Keratinocyte (primary cell): ENCODE measurements around the gene ATG2B. TPM values are rescaled to one million over a fixed set of nuclear protein-coding genes. Genes with fewer than 3 reads are reported as not detected.
A peak's percentile ranks its signal among the peaks of the same experiment; 100 is the strongest.

Experiments
- DNase-seq: peaks from one replicate; pipeline ENCODE4 v3.0.0-alpha.2; 2011; ENCODE audit warnings: low read depth, missing footprints, low spot score
- FAIRE-seq: peaks from 2 replicates; lab custom pipeline; 2011; peaks lifted over from hg19 to GRCh38; lab: Jason Lieb, UNC
- H2AFZ ChIP-seq: 2 replicates; pipeline ENCODE4 v1.6.0; 2012; ENCODE audit warnings: low read length, control low read depth, inconsistent platforms; ENCODE audit not compliant: control insufficient read depth
- H3K27ac ChIP-seq: 2 replicates; pipeline ENCODE4 v1.5.1; 2011; ENCODE audit warnings: low read length; ENCODE audit not compliant: control insufficient read depth, insufficient read depth
- H3K27me3 ChIP-seq: 3 replicates; pipeline ENCODE4 v1.6.0; 2011; ENCODE audit warnings: low read length; ENCODE audit not compliant: control insufficient read depth, insufficient read depth; ENCODE audit errors: extremely low read depth
- H3K36me3 ChIP-seq, 2 experiments: 2 replicates in 1 of 2; 3 replicates in 1 of 2; pipeline ENCODE4 v1.5.1; 2011; ENCODE audit warnings: low read length in 2 of 2, mild to moderate bottlenecking in 1 of 2; ENCODE audit not compliant: control insufficient read depth in 2 of 2, insufficient read depth in 2 of 2; ENCODE audit errors: extremely low read depth in 1 of 2
- H3K4me1 ChIP-seq: 3 replicates; pipeline ENCODE4 v1.5.1; 2011; ENCODE audit warnings: low read length; ENCODE audit not compliant: control insufficient read depth, insufficient read depth; ENCODE audit errors: extremely low read depth
- H3K4me2 ChIP-seq: 3 replicates; pipeline ENCODE4 v1.6.0; 2011; ENCODE audit warnings: low read depth, low read length; ENCODE audit not compliant: control insufficient read depth, insufficient read depth; ENCODE audit errors: extremely low read depth
- H3K4me3 ChIP-seq, 3 experiments: fragments of 200-600 bp in 1 of 3; sonication (generic) in 1 of 3; 2 replicates in 2 of 3; 3 replicates in 1 of 3; pipeline ENCODE4 v1.5.1; 2011 to 2016; ENCODE audit warnings: low read length in 3 of 3, mild to moderate bottlenecking in 3 of 3, control low read depth in 2 of 3, inconsistent platforms in 1 of 3, low read depth in 1 of 3, mixed read lengths in 1 of 3, mixed run types in 1 of 3, moderate library complexity in 1 of 3; ENCODE audit not compliant: control insufficient read depth in 2 of 3, insufficient read depth in 2 of 3; ENCODE audit errors: extremely low read depth in 1 of 3
- H3K79me2 ChIP-seq: 2 replicates; pipeline ENCODE4 v1.6.0; 2012; ENCODE audit warnings: low read length; ENCODE audit not compliant: control insufficient read depth, insufficient read depth
- H3K9ac ChIP-seq: 3 replicates; pipeline ENCODE4 v1.6.0; 2011; ENCODE audit warnings: low read length; ENCODE audit not compliant: control insufficient read depth, insufficient read depth; ENCODE audit errors: extremely low read depth
- H3K9me1 ChIP-seq: 3 replicates; pipeline ENCODE4 v1.6.0; 2011; ENCODE audit warnings: low read length; ENCODE audit not compliant: control insufficient read depth, insufficient read depth; ENCODE audit errors: extremely low read depth
- H3K9me3 ChIP-seq: 2 replicates; pipeline ENCODE4 v1.5.1; 2012; ENCODE audit warnings: low read depth, low read length; ENCODE audit not compliant: control insufficient read depth
- H4K20me1 ChIP-seq: 3 replicates; pipeline ENCODE4 v1.6.0; 2011; ENCODE audit warnings: low read length; ENCODE audit not compliant: control insufficient read depth, insufficient read depth; ENCODE audit errors: extremely low read depth
- CTCF ChIP-seq, 3 experiments: IDR thresholded peaks in 1 of 3; conservative IDR thresholded peaks in 1 of 3; optimal IDR thresholded peaks in 1 of 3; 2 replicates in 2 of 3; 3 replicates in 1 of 3; pipeline versions ENCODE3 to v1.5.1; 2011; ENCODE audit warnings: low read length in 3 of 3, mild to moderate bottlenecking in 3 of 3, moderate library complexity in 2 of 3, control low read depth in 1 of 3, inconsistent platforms in 1 of 3; ENCODE audit not compliant: insufficient read depth in 2 of 3; ENCODE audit errors: extremely low read depth in 1 of 3
- EZH2 ChIP-seq: IDR thresholded peaks from one replicate; pipeline ENCODE4 v1.6.1; 2012; ENCODE audit warnings: inconsistent platforms, mild to moderate bottlenecking, low read length, moderate library complexity
- dilution Hi-C: fragments of 300-500 bp; cut with MboI; formaldehyde crosslinking; loops from one replicate; pipeline ENCODE4 v1.7.0; 2020; ENCODE audit warnings: low sequenced_read_pairs; ENCODE audit not compliant: extremely low pct_ligation_motif_present
- polyA plus RNA-seq, 5 experiments: library from polyadenylated mRNA; depleted of rRNA in 3 of 5; stranded (reverse) in 3 of 5; stranded (forward) in 1 of 5; unstranded in 1 of 5; fragments of >200 nt; gene quantifications; 1 replicate in 1 of 5; 2 replicates in 3 of 5; 3 replicates in 1 of 5; pipeline versions ENCODE4 v1.2.1 to v1.2.3, GENCODE V29; 2011 to 2012; ENCODE audit warnings: missing spikeins in 2 of 5, low read depth in 1 of 5, low replicate concordance in 1 of 5

ATG2B gene
- polyA plus RNA-seq, 1 donor (not counting 4 experiments of a cell fraction or from before 2014, with no cell fraction given): 11.4 TPM

- Histone ChIP-seq H3K4me1 (peaks cover 45% of the 10 kb centered on the region), H3K36me3 (no peaks in the 10 kb centered on the region), H3K9ac (no peak overlapping the region), H3K9me1 (no peaks in the 10 kb centered on the region), H3K27ac (no peak overlapping the region), H3K4me3 (peak overlapping the region in 1 of 3 experiments; percentile 7), H2AFZ (no peak overlapping the region), H3K4me2 (no peak overlapping the region), H3K9me3 (peaks cover 5% of the 10 kb centered on the region), H3K27me3 (no peaks in the 10 kb centered on the region), H3K79me2 (no peaks in the 10 kb centered on the region), H4K20me1 (no peaks in the 10 kb centered on the region)
- DNase-seq: no peak
- TF ChIP-seq EZH2: no peak
- TF ChIP-seq CTCF (optimal IDR thresholded peaks at IDR 0.05 in 1 of 3, IDR thresholded peaks at IDR 0.05 in 1 of 3, conservative IDR thresholded peaks at IDR 0.05 in 1 of 3; ENCODE audit: extremely low read depth in 1 of 3, insufficient read depth in 2 of 3, low read length in 3 of 3): peak in 1 of 3 experiments; percentile 25
- peak; percentile 95 for FAIRE-seq
- dilution Hi-C loops: no loop called here
Observed at GRCh38 chr14:96272777-96273473, 90.2 kb downstream of the ATG2B start.

- peak overlapping the region; percentile 67 for H3K27ac ChIP-seq
- dilution Hi-C loops: no loop called here
Observed at GRCh38 chr14:96271421-96271762, 91.7 kb downstream of the ATG2B start.

More at GRCh38 chr14:96271421-96271762, 91.7 kb downstream of the ATG2B start:
- H3K9me1 ChIP-seq: no peaks in the 10 kb centered on the region
- no peak overlapping the region for H2AFZ ChIP-seq
- TF ChIP-seq CTCF (optimal IDR thresholded peaks at IDR 0.05 in 1 of 3, IDR thresholded peaks at IDR 0.05 in 1 of 3, conservative IDR thresholded peaks at IDR 0.05 in 1 of 3; ENCODE audit: extremely low read depth in 1 of 3, insufficient read depth in 2 of 3, low read length in 3 of 3) (no peak), EZH2 (no peak)
- DNase-seq (peak; percentile 99), FAIRE-seq (peak; percentile 97)
- no peaks in the 10 kb centered on the region for H4K20me1 ChIP-seq
- H3K4me3 ChIP-seq: no peak overlapping the region
- H3K4me1 ChIP-seq: peaks cover 57% of the 10 kb centered on the region
- H3K27me3 ChIP-seq: no peaks in the 10 kb centered on the region
- H3K4me2 ChIP-seq: peak overlapping the region; percentile 55
- peaks cover 2% of the 10 kb centered on the region for H3K9me3 ChIP-seq
- H3K79me2 ChIP-seq: no peaks in the 10 kb centered on the region
- H3K9ac ChIP-seq: no peak overlapping the region
- no peaks in the 10 kb centered on the region for H3K36me3 ChIP-seq
